B cell (primary cell): ENCODE measurements around the gene CELF4. TPM values are rescaled to one million over a fixed set of nuclear protein-coding genes. Genes with fewer than 3 reads are reported as not detected.

Source experiments
- ATAC-seq: fragments of 200-7000 bp; cut with Tn5 transposase; one replicate; pipeline ENCODE4 v1.10.0; 2021; ENCODE audit warnings: low read depth, mild to moderate bottlenecking, moderate number of reproducible peaks, moderate library complexity
- CTCF ChIA-PET: fragments of 350-600 bp; sonication (Branson Sonifier 250); formaldehyde crosslinking; loops from one replicate; lab custom pipeline; 2021; ENCODE audit warnings: antibody characterized with exemption, inconsistent platforms; lab: Charles Lee
- POLR2A ChIA-PET: fragments of 350-600 bp; sonication (Branson Sonifier 250); formaldehyde crosslinking; loops from one replicate; lab custom pipeline; 2021; ENCODE audit warnings: antibody characterized with exemption; lab: Charles Lee
- DNase-seq: peaks from one replicate; pipeline ENCODE4 v3.0.0; 2013
- H2AFZ ChIP-seq: 2 replicates; pipeline ENCODE4 v1.6.1; 2012; ENCODE audit warnings: mild to moderate bottlenecking, low read depth, low read length; ENCODE audit not compliant: insufficient read depth, poor library complexity, severe bottlenecking
- H3K27ac ChIP-seq, 2 donors: 1 replicate in 1 of 2; 2 replicates in 1 of 2; pipeline ENCODE4 v1.5.1; 2012 to 2013; ENCODE audit warnings: low read length in 2 of 2, mild to moderate bottlenecking in 2 of 2, moderate library complexity in 1 of 2
- H3K27me3 ChIP-seq, 4 experiments: fragments of 200-600 bp in 1 of 4; sonication (generic) in 1 of 4; replicated peaks in 1 of 4; 1 replicate in 2 of 4; 2 replicates in 2 of 4; pipeline versions ENCODE4 v1.6.1 to v1.7.0; 2013 to 2016; ENCODE audit warnings: low read length in 3 of 4, mild to moderate bottlenecking in 2 of 4, mixed read lengths in 1 of 4, moderate library complexity in 1 of 4; ENCODE audit not compliant: insufficient read depth in 4 of 4, control insufficient read depth in 3 of 4; ENCODE audit errors: control extremely low read depth in 1 of 4
- H3K36me3 ChIP-seq, 2 experiments: replicated peaks in 1 of 2; 1 replicate in 1 of 2; 2 replicates in 1 of 2; pipeline versions ENCODE4 v1.6.1 to v1.7.1; 2013; ENCODE audit warnings: low read length in 1 of 2; ENCODE audit not compliant: insufficient read depth in 2 of 2, control insufficient read depth in 1 of 2; ENCODE audit errors: control extremely low read depth in 1 of 2, extremely low read depth in 1 of 2
- H3K4me1 ChIP-seq, 2 donors: fragments of 200-600 bp in 1 of 2; sonication (generic) in 1 of 2; 1 replicate in 1 of 2; 2 replicates in 1 of 2; pipeline versions ENCODE4 v1.5.1 to v1.6.1; 2013 to 2017; ENCODE audit warnings: low read length in 2 of 2; ENCODE audit not compliant: control insufficient read depth in 2 of 2, insufficient read depth in 2 of 2
- H3K4me2 ChIP-seq: replicated peaks from 2 replicates; pipeline ENCODE3; 2012; ENCODE audit warnings: mild to moderate bottlenecking, low read depth, low read length; ENCODE audit not compliant: poor library complexity, severe bottlenecking
- H3K4me3 ChIP-seq, 5 experiments: fragments of 200-600 bp in 1 of 5; sonication (generic) in 1 of 5; 1 replicate in 3 of 5; 2 replicates in 2 of 5; pipeline versions ENCODE4 v1.5.1 to v1.7.0; 2011 to 2016; ENCODE audit warnings: low read length in 4 of 5, mild to moderate bottlenecking in 4 of 5, low read depth in 2 of 5, control low read depth in 1 of 5, moderate library complexity in 1 of 5; ENCODE audit not compliant: insufficient read depth in 1 of 5; ENCODE audit errors: control extremely low read depth in 1 of 5, extremely low read depth in 1 of 5
- H3K79me2 ChIP-seq: fragments of 200-600 bp; sonication (generic); one replicate; pipeline ENCODE4 v1.6.0; 2016; ENCODE audit warnings: low read length; ENCODE audit not compliant: control insufficient read depth, insufficient read depth
- H3K9ac ChIP-seq: fragments of 200-600 bp; sonication (generic); 2 replicates; pipeline ENCODE4 v1.6.1; 2017; ENCODE audit warnings: mild to moderate bottlenecking, low read length, moderate library complexity
- H3K9me3 ChIP-seq, 3 donors: one replicate each; pipeline versions ENCODE4 v1.6.1 to v1.7.1; 2013; ENCODE audit warnings: low read length in 2 of 3; ENCODE audit not compliant: control insufficient read depth in 2 of 3, insufficient read depth in 1 of 3; ENCODE audit errors: control extremely low read depth in 1 of 3
- H4K20me1 ChIP-seq: 2 replicates; pipeline ENCODE4 v1.6.0; 2012; ENCODE audit warnings: mild to moderate bottlenecking, low read length; ENCODE audit not compliant: insufficient read depth, control insufficient read depth, poor library complexity, severe bottlenecking
- H3K27ac Mint-ChIP-seq: one replicate; pipeline ENCODE4 v1.8.0; 2021; ENCODE audit warnings: mixed read lengths
- H3K27me3 Mint-ChIP-seq: one replicate; pipeline ENCODE4 v1.8.0; 2021; ENCODE audit warnings: mixed read lengths
- H3K4me1 Mint-ChIP-seq: one replicate; pipeline ENCODE4 v1.8.0; 2021; ENCODE audit warnings: mixed read lengths
- H3K4me3 Mint-ChIP-seq: one replicate; pipeline ENCODE4 v1.8.0; 2021; ENCODE audit warnings: mixed read lengths
- H3K9me3 Mint-ChIP-seq: one replicate; pipeline ENCODE4 v1.8.0; 2022; ENCODE audit warnings: mixed read lengths; ENCODE audit not compliant: insufficient read depth
- CTCF ChIP-seq: fragments of 200-600 bp; IDR thresholded peaks from one replicate; pipeline ENCODE4 v1.8.0; 2022; ENCODE audit warnings: antibody characterized with exemption, mild to moderate bottlenecking
- EZH2 ChIP-seq: IDR thresholded peaks from 2 replicates; pipeline ENCODE4 v1.6.1; 2012; ENCODE audit warnings: borderline replicate concordance, low read depth, mild to moderate bottlenecking, moderate library complexity, low read length; ENCODE audit not compliant: insufficient read depth, poor library complexity, severe bottlenecking
- WGBS: methylation state at CpG from one replicate; pipeline ENCODE4 v1.1.5; 2013; ENCODE audit warnings: missing lambda C conversion rate; ENCODE audit not compliant: insufficient coverage; 5-methylcytosine and 5-hydroxymethylcytosine counted together
- intact Hi-C: fragments of 100-400 bp; cut with micrococcal nuclease; formaldehyde crosslinking; loops from one replicate; pipeline ENCODE4 v1.10.0; 2022
- polyA plus RNA-seq: library from polyadenylated mRNA; depleted of rRNA; stranded (reverse); fragments of >200 nt; gene quantifications from 2 replicates; pipeline ENCODE4 v1.2.3, GENCODE V29; 2012
- total RNA-seq, 2 donors: library from RNA; stranded (reverse); fragments of 120-200 nt in 1 of 2; gene quantifications; 1 replicate in 1 of 2; 2 replicates in 1 of 2; pipeline versions ENCODE4 v1.2.3 to v1.2.4, GENCODE V29; 2013 to 2022

CELF4 gene
- total and polyA plus RNA-seq, 2 donors (not counting 1 experiment from before 2014, with no cell fraction given) = not detected

GRCh38 chr18:37242826-37243560 lies 322.6 kb downstream of the CELF4 start:
- no peaks in the 10 kb centered on the region for H3K36me3 ChIP-seq
- no peak overlapping the region for H3K27ac Mint-ChIP-seq
- TF ChIP-seq CTCF = no peak
- no peak for TF ChIP-seq EZH2
- H2AFZ ChIP-seq = no peak overlapping the region
- DNase-seq (no peak), ATAC-seq (no peak)
- POLR2A ChIA-PET = no interaction called here
- no peaks in the 10 kb centered on the region for H3K9me3 ChIP-seq
- peaks cover 2% of the 10 kb centered on the region for H3K4me1 Mint-ChIP-seq
- intact Hi-C loops = no loop called here
- 75% methylated on average over 1 of the region's 4 CpGs for WGBS
- H3K9me3 Mint-ChIP-seq = no peaks in the 10 kb centered on the region
- no peaks in the 10 kb centered on the region for H3K79me2 ChIP-seq
- no peak overlapping the region for H3K4me2 ChIP-seq
- peaks cover 0 to 4% of the 10 kb centered on the region in 2 donors for H3K4me1 ChIP-seq
- CTCF ChIA-PET = no interaction called here
- peaks cover 34% of the 10 kb centered on the region for H3K27me3 Mint-ChIP-seq
- H3K4me3 ChIP-seq = no peak overlapping the region
- H3K9ac ChIP-seq = no peak overlapping the region
- peaks cover 0 to 17% (median 5%) of the 10 kb centered on the region in 4 experiments for H3K27me3 ChIP-seq
- no peak overlapping the region for H3K4me3 Mint-ChIP-seq
- H3K27ac ChIP-seq = no peak overlapping the region
- H4K20me1 ChIP-seq = no peaks in the 10 kb centered on the region

- Histone ChIP-seq H3K79me2 (no peaks in the 10 kb centered on the region), H3K9me3 (no peaks in the 10 kb centered on the region), H3K9ac (no peak overlapping the region), H3K4me1 (peaks cover 0 to 4% of the 10 kb centered on the region in 2 donors), H3K27me3 (peaks cover 0 to 17% (median 5%) of the 10 kb centered on the region in 4 experiments), H3K4me2 (no peak overlapping the region), H4K20me1 (no peaks in the 10 kb centered on the region), H2AFZ (no peak overlapping the region), H3K27ac (no peak overlapping the region), H3K36me3 (no peaks in the 10 kb centered on the region), H3K4me3 (no peak overlapping the region)
- H3K4me3 Mint-ChIP-seq = no peak overlapping the region
- 83% methylated on average over 5 of the region's 6 CpGs for WGBS
- H3K4me1 Mint-ChIP-seq = peaks cover 2% of the 10 kb centered on the region
- ChIA-PET POLR2A (no interaction called here), CTCF (no interaction called here)
- DNase-seq (no peak), ATAC-seq (no peak)
- intact Hi-C loops = no loop called here
- peaks cover 34% of the 10 kb centered on the region for H3K27me3 Mint-ChIP-seq
- TF ChIP-seq CTCF (no peak), EZH2 (no peak)
- no peak overlapping the region for H3K27ac Mint-ChIP-seq
- no peaks in the 10 kb centered on the region for H3K9me3 Mint-ChIP-seq
Observed at GRCh38 chr18:37242091-37242490, 323.5 kb downstream of the CELF4 start.
